SH-SY5Y (cell line): Measurements from ENCODE around the gene NR3C1.
A peak's percentile ranks its signal among the peaks of the same experiment; 100 is the strongest.

ENCODE experiments used
- GATA2 ChIP-seq: IDR thresholded peaks from 2 replicates; pipeline ENCODE4 v1.6.1; 2011; ENCODE audit warnings: mild to moderate bottlenecking, low read depth, low read length
- GATA3 ChIP-seq: IDR thresholded peaks from 2 replicates; pipeline ENCODE4 v1.6.1; 2011; ENCODE audit warnings: low read depth, mild to moderate bottlenecking, low read length, moderate library complexity

- peak; percentile 94 for TF ChIP-seq GATA3
- TF ChIP-seq GATA2, result peak; percentile 98
These were observed 37.1 kb upstream of the NR3C1 start for GRCh38 chr5:143440448-143441115.
